ENCODE measurements around the gene C10orf53.

GRCh38 chr10:49741108-49741995 lies 61.9 kb downstream of the C10orf53 start:
- no peak for TF ChIP-seq CTCF (IDR thresholded peaks at IDR 0.05; ENCODE audit: poor library complexity)
- no peak for TF ChIP-seq EZH2 (IDR thresholded peaks at IDR 0.05; ENCODE audit: borderline replicate concordance)
- TF ChIP-seq EZH2phosphoT487 (IDR thresholded peaks at IDR 0.05; ENCODE audit: low read depth, severe bottlenecking, unreplicated experiment): no peak

Measured in hepatocyte (in vitro differentiated cells).